NOMO-1 (cell line): ENCODE results near the gene PODN.

ENCODE experiments used
- DNase-seq, 2 experiments: peaks; one replicate each; lab custom pipeline; 2025; ENCODE audit not compliant: unreplicated experiment in 2 of 2; lab: John Stamatoyannopoulos, UW

PODN gene

GRCh38 chr1:53130598-53130877, 68.5 kb downstream of the PODN start:
- no peak for DNase-seq

DNA sequence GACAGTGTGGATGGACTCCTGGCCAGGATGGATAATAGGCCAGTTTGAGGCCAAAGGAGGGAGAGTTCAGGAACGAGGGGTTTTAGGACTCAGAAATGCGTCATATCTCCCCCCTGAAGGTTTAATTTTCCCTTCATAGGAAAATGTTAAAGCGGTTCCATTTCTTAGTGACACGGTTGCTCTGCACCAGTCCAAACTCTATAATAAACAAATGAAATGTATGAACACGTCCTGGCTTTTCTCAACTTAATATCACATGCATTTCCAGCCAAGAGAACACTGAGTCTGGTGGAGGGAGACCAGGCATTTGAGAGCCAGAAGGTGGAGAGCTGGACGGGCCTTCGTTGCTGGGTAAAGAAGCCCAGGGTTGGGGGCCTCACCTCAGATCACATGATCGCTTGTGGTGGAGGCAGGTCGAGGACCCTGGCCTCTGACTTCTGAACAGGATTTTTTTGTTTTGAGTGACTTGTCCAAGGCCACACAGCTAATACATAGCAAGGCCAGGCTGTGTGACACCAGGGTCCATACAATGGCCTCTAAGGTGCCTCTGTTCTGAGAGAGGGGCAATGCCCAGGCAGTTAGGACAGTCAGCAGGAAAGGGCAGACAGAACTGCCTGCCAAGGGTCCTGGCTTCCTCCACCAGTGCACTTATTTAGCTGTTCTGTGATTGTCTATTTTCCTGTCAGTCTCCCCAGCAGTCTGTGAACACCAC, 69.0 kb downstream of the PODN start:
- DNase-seq = no peak

DNA sequence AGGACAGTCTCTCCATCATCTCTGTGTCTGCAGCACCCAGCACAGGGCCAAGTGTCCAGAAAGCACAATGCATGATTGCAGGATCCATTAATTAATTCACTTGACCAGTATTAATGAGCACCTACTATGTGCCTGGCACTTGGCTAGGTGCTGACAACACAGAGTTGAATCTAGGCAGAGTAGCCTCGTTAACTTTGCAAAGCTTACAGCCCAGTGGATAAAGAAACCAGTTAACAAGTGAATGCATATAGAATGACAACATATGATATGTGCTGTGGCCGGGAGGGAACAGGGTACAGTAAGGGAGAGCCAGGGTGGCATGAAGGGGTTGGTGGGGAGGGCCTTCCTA, 69.6 kb downstream of the PODN start:
- DNase-seq = no peak

DNA sequence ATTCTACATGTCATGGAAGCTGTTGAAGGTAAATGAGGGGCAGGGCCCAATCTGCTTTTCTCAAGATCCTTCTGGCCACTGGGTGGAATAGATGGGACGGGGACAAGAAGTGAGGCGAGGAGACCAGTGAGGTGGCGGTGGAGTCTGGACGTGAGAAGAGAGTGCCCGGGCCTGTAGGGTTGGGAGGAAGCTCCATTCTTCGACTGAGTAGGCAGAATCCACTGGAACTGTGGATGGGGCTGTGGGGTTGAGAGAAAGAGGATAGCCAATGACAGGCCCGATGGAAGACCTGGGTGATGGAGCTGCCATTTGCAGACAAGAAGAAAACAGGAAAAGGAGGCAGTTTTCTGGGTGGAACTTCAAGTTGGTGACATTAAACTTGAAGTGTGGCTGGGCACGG, 70.2 kb downstream of the PODN start:
- DNase-seq = no peak

DNA sequence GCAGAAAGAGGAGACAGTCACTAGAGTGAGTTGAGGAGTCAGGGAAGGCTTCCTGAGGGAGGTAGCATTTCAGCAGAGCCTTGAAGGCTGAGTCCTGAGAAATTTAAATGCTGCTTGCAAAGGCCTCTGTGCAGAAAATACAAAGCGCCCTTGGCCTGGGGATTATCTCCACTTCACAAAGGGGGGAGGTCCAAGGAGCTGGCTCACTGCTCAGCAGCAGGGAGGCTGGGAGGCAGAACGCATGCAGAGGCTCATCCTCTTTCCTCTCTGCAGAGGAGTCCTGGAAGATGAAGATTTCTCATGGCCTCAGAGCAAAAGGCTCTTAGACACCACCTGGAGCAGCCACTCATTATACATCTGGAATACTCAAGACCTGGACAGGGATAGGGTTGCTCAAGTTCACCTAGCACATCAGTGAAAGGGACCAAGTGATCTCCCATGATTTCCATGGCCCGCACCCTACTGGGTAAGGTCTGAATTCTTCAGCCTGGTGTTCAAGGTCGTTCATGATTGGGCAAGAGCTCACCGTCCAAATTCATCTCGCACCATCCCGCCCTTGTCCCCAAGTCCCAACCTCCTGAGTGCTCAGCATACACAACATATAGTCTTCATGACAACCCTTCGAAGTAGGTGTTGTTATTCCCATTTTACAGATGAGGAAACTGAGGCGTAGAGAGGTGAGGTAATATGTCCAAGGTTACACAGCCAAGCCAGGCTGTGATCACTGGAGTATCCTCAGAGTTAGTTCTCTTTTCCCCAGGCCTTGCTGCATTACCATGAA, 71.4 kb downstream of the PODN start:
- no peak for DNase-seq

DNA sequence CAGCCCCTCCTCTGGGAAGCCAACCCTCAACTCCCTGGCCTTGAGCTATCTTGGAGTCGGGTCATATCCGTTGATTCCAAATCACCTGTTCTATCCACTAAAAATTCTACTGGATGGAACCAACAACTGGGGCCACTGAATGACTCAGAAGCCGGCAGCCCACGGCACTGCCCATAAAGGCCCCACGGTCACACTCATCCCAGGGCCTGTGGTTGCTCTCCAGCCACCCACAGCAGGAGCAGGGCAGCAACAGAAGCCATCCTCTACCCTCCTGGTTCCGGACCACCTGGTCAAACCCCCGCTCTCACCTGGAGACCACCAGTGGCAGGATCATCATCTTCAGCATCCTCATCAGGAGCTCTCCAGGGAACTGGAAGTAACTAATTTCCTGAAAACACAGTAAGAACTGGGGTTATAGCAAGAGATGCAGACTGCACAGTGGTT, 72.1 kb downstream of the PODN start:
- DNase-seq = no peak
